Neural crest cell (in vitro differentiated cells): Measurements from ENCODE around the gene INPP4B. TPM values are rescaled to one million over a fixed set of nuclear protein-coding genes. Genes with fewer than 3 reads are reported as not detected.

ENCODE experiments used
- DNase-seq: peaks from one replicate; pipeline ENCODE4 v3.0.0; 2021; ENCODE audit warnings: low read depth, mixed read lengths, low spot score
- H3K27ac Mint-ChIP-seq: one replicate; pipeline ENCODE4 v1.8.0; 2021; ENCODE audit warnings: mild to moderate bottlenecking, mixed read lengths; ENCODE audit not compliant: unreplicated experiment
- H3K27me3 Mint-ChIP-seq: 2 replicates; pipeline ENCODE4 v1.8.0; 2021; ENCODE audit warnings: low read depth, mild to moderate bottlenecking, mixed read lengths
- H3K36me3 Mint-ChIP-seq: 2 replicates; pipeline ENCODE4 v1.8.0; 2021; ENCODE audit warnings: low read depth, mild to moderate bottlenecking, mixed read lengths
- H3K4me1 Mint-ChIP-seq: 2 replicates; pipeline ENCODE4 v1.8.0; 2021; ENCODE audit warnings: mixed read lengths
- H3K4me3 Mint-ChIP-seq: one replicate; pipeline ENCODE4 v1.8.0; 2021; ENCODE audit warnings: mild to moderate bottlenecking, mixed read lengths
- H3K9me3 Mint-ChIP-seq: 2 replicates; pipeline ENCODE4 v1.8.0; 2021; ENCODE audit warnings: mixed read lengths
- CTCF ChIP-seq: fragments of 200-600 bp; sonication (generic); conservative IDR thresholded peaks from 2 replicates; pipeline ENCODE4 v1.5.0; 2021; ENCODE audit warnings: antibody characterized with exemption, mild to moderate bottlenecking
- total RNA-seq: library from RNA; stranded (reverse); gene quantifications from 2 replicates; pipeline ENCODE4 v1.2.1, GENCODE V29; 2021

The INPP4B gene
- total RNA-seq, 1 donor from 2014 or later: 7.3 TPM

DNA sequence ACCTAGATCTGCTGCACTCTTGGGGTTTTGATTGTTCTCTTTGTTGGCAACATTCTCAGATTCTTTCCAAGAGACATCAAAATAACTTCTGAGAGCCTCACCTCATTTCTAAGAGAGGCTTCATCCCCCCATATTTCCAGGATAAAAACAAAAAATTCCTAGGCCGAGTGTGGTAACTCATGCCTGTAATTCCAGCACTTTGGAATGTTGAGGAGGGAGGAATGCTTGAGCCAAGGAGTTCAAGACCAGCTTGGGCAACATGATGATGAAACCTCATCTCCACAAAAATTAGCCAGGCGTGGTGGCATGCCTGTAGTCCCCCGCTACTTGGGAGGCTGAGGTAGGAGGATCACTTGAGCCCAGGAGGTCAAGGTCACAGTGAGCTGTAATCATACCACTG is 477.0 kb downstream of the INPP4B start:
- Mint-ChIP-seq H3K9me3 (peaks cover 6% of the 10 kb centered on the region), H3K27me3 (no peaks in the 10 kb centered on the region), H3K4me3 (no peak overlapping the region), H3K27ac (no peak overlapping the region), H3K36me3 (peaks cover 3% of the 10 kb centered on the region), H3K4me1 (peaks cover 45% of the 10 kb centered on the region)
- no peak for TF ChIP-seq CTCF
- no peak for DNase-seq

DNA sequence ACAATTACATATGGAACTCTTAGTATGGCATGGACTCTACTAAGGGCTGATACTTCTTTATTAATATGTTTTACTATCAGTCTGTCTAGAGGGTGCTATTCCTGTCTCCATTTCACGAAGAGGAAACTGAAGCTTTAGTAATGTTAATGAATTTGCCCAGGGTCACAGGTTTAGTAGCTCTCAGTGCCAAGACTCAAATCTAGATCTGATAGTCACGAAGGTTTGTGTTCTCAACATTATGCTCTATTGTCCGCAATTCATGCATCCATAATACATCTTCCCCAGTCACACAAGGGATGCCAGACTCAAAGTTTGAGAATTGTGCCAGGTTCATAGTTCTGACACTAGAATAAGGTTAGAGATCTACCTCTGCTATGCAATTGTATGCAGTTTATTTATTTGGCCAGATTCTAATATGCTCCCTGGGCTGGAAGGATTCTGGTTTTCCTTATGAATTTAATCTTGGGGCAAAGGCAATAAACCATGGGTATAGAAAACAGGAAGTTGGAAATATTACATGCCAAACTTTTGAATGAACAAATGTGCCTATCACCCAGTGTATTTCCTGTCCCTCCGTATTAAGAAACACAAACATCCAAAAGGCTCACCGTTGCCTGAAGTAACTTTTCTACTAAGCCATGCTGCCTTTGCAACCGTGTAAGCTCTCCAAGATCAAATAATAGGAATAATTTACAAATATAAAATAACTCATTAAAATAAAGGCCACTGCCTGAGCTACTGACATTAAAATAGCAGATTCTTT is 478.5 kb downstream of the INPP4B start:
- H3K27me3 Mint-ChIP-seq: no peaks in the 10 kb centered on the region
- no peak overlapping the region for H3K27ac Mint-ChIP-seq
- peaks cover 3% of the 10 kb centered on the region for H3K36me3 Mint-ChIP-seq
- H3K9me3 Mint-ChIP-seq: peaks cover 6% of the 10 kb centered on the region
- no peak overlapping the region for H3K4me3 Mint-ChIP-seq
- DNase-seq: no peak
- H3K4me1 Mint-ChIP-seq: peaks cover 43% of the 10 kb centered on the region
- no peak for TF ChIP-seq CTCF

DNA sequence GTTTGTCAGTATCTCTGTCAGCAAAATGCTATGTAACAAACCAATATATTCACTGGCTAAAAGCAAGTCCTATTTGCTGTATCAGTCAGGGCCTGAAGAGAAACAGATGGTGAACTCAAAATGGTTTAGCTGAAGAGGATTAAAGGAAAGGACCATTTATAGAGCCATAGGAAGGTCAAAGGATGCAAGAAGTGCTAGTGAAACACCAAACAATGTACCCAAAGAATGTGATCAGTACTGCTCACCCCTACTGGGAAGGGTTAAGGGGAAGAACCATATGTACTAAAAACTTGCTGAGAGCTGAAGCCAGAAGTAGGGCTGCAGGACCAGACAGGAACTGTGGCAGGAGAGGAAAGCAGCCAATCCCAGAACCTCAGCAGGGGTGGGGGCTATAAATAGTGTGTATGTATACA is 479.3 kb downstream of the INPP4B start:
- no peak overlapping the region for H3K27ac Mint-ChIP-seq
- no peak for DNase-seq
- peaks cover 43% of the 10 kb centered on the region for H3K4me1 Mint-ChIP-seq
- peaks cover 7% of the 10 kb centered on the region for H3K36me3 Mint-ChIP-seq
- no peak for TF ChIP-seq CTCF
- no peaks in the 10 kb centered on the region for H3K27me3 Mint-ChIP-seq
- H3K9me3 Mint-ChIP-seq: peaks cover 7% of the 10 kb centered on the region
- H3K4me3 Mint-ChIP-seq: no peak overlapping the region

DNA sequence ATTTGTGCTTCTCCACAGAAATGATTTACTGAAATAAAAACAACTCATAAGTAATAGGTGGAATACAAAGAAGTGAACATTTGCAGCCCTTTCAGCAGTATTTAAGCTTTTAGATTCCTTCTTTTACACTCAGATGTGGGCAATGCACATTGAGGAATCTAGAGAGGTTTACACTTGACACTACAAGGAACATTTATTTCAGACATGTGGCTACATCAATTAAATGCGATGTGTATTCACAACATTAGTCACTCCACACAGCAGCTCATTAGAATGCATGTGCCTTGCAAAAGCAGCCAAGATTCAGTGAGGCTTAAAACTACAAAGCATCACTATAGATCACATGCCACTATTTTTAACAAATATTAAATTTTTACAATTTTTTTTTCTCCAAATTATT is 480.7 kb downstream of the INPP4B start:
- peaks cover 5% of the 10 kb centered on the region for H3K36me3 Mint-ChIP-seq
- no peak for DNase-seq
- H3K4me1 Mint-ChIP-seq: peaks cover 43% of the 10 kb centered on the region
- TF ChIP-seq CTCF: no peak
- peaks cover 2% of the 10 kb centered on the region for H3K9me3 Mint-ChIP-seq
- H3K27me3 Mint-ChIP-seq: no peaks in the 10 kb centered on the region
- no peak overlapping the region for H3K4me3 Mint-ChIP-seq
- H3K27ac Mint-ChIP-seq: no peak overlapping the region

DNA sequence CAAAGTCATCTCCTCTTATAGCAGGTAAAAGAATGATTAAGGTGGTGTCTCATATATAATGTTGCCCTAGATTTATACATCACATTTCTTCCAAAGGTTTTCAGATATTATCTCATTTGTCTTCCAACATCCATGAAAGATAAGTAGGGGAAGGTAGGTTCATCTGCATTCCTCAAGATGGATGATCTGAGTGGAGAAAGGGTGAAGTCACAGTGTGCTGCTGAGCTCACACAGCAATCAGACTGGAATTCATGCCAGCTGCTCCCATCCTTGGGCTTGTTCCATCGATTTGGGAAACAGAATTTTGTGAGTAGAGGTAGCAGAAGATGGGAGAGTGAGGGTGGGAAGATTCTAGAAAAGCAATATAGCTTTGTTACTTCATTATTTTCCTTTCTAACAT is 482.4 kb downstream of the INPP4B start:
- peaks cover 43% of the 10 kb centered on the region for H3K4me1 Mint-ChIP-seq
- no peak overlapping the region for H3K4me3 Mint-ChIP-seq
- TF ChIP-seq CTCF: no peak
- peaks cover 2% of the 10 kb centered on the region for H3K9me3 Mint-ChIP-seq
- peaks cover 5% of the 10 kb centered on the region for H3K36me3 Mint-ChIP-seq
- no peak for DNase-seq
- H3K27me3 Mint-ChIP-seq: no peaks in the 10 kb centered on the region
- H3K27ac Mint-ChIP-seq: no peak overlapping the region
